SK-N-SH (cell line): ENCODE data around the gene TBXT.
"Not testable (repeated sequence)": the region's sequence is repeated elsewhere in the genome, so short reads cannot be mapped to it uniquely, and the experiment has no call there.

Experiments
- EP300 ChIP-seq, 2 experiments: IDR thresholded peaks; 2 replicates each; pipeline versions ENCODE4 v1.4.0 to v1.6.1; 2012; ENCODE audit warnings: borderline replicate concordance in 1 of 2, low read depth in 1 of 2, low read length in 1 of 2
- FOSL2 ChIP-seq: IDR thresholded peaks from 2 replicates; pipeline ENCODE4 v1.4.0; 2012; ENCODE audit warnings: low read depth, mild to moderate bottlenecking, moderate library complexity, borderline replicate concordance
- FOXJ3 ChIP-seq: sonication (generic); formaldehyde crosslinking; IDR thresholded peaks from 2 replicates; pipeline ENCODE4 v1.5.1; 2020; ENCODE audit warnings: mild to moderate bottlenecking, missing genetic modification reagents
- FOXM1 ChIP-seq: IDR thresholded peaks from 2 replicates; pipeline ENCODE4 v1.4.0; 2012; ENCODE audit warnings: low read depth, mild to moderate bottlenecking
- POLR2AphosphoS5 ChIP-seq: IDR thresholded peaks from 2 replicates; pipeline ENCODE4 v1.6.1; 2012; ENCODE audit warnings: low read depth, low read length
- RCOR1 ChIP-seq: fragments of 150-350 bp; IDR thresholded peaks from 2 replicates; pipeline ENCODE4 v1.6.1; 2017; ENCODE audit warnings: antibody characterized with exemption, low read length
- RFX5 ChIP-seq: IDR thresholded peaks from 2 replicates; pipeline ENCODE4 v1.6.1; 2012; ENCODE audit warnings: mild to moderate bottlenecking, improper control_type of control experiment, low read length
- TAF1 ChIP-seq: IDR thresholded peaks from 2 replicates; pipeline ENCODE4 v1.6.1; 2012; ENCODE audit warnings: low read depth, mild to moderate bottlenecking, low read length, moderate library complexity, borderline replicate concordance
- TF ChIP-seq, protein P1 (sequence below): fragments of 200-600 bp; sonication (generic); IDR thresholded peaks from 2 replicates; pipeline ENCODE4 v1.6.1; 2017; ENCODE audit warnings: antibody characterized with exemption, mild to moderate bottlenecking, moderate library complexity
- TF ChIP-seq, protein P2 (sequence below): IDR thresholded peaks from 2 replicates; pipeline ENCODE4 v1.4.0; 2012; ENCODE audit warnings: low read depth, borderline replicate concordance

- TF ChIP-seq, protein P1, sequence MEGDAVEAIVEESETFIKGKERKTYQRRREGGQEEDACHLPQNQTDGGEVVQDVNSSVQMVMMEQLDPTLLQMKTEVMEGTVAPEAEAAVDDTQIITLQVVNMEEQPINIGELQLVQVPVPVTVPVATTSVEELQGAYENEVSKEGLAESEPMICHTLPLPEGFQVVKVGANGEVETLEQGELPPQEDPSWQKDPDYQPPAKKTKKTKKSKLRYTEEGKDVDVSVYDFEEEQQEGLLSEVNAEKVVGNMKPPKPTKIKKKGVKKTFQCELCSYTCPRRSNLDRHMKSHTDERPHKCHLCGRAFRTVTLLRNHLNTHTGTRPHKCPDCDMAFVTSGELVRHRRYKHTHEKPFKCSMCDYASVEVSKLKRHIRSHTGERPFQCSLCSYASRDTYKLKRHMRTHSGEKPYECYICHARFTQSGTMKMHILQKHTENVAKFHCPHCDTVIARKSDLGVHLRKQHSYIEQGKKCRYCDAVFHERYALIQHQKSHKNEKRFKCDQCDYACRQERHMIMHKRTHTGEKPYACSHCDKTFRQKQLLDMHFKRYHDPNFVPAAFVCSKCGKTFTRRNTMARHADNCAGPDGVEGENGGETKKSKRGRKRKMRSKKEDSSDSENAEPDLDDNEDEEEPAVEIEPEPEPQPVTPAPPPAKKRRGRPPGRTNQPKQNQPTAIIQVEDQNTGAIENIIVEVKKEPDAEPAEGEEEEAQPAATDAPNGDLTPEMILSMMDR, result not testable (repeated sequence)
- TF ChIP-seq EP300 (IDR thresholded peaks at IDR 0.05; ENCODE audit: borderline replicate concordance in 1 of 2, low read depth in 1 of 2, low read length in 1 of 2); TAF1; RFX5; RCOR1; FOXJ3 (CRISPR knock-in tag); FOXM1; FOSL2; POLR2AphosphoS5: not testable (repeated sequence)
- TF ChIP-seq, protein P2, sequence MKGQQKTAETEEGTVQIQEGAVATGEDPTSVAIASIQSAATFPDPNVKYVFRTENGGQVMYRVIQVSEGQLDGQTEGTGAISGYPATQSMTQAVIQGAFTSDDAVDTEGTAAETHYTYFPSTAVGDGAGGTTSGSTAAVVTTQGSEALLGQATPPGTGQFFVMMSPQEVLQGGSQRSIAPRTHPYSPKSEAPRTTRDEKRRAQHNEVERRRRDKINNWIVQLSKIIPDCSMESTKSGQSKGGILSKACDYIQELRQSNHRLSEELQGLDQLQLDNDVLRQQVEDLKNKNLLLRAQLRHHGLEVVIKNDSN, result not testable (repeated sequence)
These were observed 44.5 kb downstream of the TBXT start for GRCh38 chr6:166123115-166123514.
